NCI-H460 (cell line): ENCODE measurements around the gene FERMT2. TPM values are rescaled to one million over a fixed set of nuclear protein-coding genes. Genes with fewer than 3 reads are reported as not detected.
A peak's percentile ranks its signal among the peaks of the same experiment; 100 is the strongest.
"Not testable (repeated sequence)": the region's sequence is repeated elsewhere in the genome, so short reads cannot be mapped to it uniquely, and the experiment has no call there.

Experiments used
- DNase-seq: peaks from one replicate; pipeline ENCODE4 v3.0.0-alpha.2; 2016; ENCODE audit warnings: low read depth; ENCODE audit errors: extremely low read depth
- total RNA-seq: library from RNA; depleted of rRNA; stranded (reverse); fragments of >200 nt; shearing (Covaris generic); gene quantifications from 2 replicates; pipeline ENCODE4 v1.2.3, GENCODE V29; 2014

Gene FERMT2
- total RNA-seq, 1 experiment from 2014 or later, result 62.3 TPM

DNA sequence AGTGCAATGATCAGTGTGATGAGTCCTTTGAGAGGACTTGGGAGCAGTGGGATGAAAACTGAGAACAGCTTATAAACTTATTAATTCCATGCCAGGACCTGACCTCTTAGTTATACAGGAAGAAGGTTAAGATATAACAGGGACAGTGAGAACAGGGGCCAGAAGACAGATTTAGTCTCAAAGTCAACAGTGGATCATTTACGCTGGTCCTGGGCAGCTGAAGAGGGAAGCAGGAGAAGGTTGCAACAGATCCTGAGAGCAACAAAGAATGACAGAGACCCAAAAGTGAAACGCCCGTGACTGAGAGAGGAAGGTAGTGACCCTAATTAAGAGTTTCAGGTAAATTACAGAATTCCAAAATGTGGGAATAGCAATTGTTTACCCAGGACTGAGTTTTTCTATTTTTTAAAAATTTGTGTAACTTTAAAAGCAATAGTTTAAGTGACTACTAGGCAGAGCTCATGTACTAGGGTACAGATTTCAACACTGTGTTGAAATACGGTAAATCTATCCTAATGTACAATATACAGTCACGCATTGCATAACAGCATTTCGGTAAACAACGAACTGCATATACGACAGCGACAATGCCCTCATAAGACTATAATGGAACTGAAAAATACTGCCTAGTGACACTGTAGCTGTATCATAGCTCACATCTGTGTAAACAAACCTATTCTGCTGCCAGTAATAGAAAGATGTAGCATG is 81.8 kb downstream of the FERMT2 start:
- DNase-seq, result no peak

DNA sequence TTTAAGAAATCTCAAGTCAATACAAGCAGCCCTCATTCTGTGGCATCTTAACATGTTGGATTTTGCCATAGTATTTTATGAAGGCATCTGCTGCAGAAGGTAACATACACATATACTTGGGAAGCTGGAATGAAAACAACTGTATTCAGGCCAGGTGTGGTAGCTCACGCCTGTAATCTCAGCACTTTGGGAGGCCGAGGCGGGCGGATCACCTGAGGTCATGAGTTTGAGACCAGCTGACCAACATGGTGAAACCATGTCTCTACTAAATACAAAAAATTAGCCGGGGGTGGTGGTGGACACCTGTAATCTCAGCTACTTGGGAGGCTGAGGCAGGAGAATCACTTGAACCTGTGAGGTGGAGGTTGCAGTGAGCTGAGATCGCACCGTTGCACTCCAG is 86.0 kb downstream of the FERMT2 start:
- not testable (repeated sequence) for DNase-seq

DNA sequence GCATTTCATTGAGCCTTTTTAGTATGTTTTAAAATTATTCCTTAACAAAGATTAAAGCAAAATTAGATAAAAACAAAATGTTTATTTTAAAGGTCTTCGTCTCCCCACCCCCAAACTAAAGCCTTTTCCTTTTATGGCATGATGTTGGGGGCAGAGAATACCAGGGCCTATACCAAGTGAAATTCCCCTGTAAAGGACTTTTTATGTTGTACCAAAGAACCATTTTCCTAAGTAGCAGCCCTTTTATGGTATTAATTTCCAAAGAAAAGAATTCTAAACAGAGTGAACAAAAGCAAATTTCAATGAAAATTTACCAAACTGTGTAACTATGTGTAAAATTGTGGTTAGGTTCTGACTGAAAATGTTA is 87.5 kb downstream of the FERMT2 start:
- no peak for DNase-seq

DNA sequence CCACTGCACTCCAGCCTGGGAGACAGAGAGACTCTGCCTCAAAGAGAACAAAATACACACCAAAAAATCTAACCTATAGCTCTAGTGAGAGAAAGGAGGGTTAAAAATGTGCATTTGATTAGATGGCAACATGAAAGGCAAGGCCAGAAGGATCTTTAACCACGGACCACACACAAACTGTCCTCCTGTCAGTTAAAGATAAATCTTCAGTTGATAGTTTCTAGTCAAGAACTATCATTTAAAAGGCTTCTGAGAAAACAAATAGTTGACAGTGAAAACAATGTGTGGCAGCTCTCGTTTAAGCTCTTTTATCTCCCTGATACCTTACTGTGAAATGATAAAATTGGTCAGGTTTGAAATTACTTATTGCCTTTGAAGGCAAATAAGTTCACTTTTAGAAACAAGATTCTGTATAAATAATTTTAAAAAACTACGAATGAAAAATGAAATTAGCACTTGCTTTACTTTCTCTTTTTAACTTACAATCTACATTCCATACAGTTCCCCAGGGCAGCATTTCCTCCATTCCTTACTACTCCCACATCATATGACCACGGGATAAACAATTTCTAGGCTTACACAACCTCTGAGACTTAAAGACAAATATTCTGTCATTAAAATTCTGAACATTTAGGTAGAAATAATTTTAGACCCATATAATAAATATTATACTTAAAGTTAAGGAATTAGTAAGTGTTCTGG is 88.1 kb downstream of the FERMT2 start:
- no peak for DNase-seq

DNA sequence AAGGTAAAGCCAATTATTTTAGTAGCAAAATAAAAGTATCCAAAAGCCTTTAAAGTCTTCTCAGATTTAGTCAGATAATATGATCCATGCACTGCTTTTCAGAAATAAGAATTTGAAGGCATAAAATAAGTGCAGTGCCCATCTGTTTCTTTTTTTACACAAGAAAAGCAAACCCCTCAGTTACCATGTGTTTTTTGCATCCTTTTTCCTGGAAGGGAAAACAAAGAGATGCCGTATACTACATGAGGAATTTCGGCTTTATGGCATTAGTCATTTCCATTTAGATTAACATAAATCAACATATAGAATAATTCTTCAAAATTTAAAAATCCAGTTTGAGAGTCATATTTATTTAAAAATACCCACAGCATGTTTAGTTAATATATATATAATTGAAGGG is 89.4 kb downstream of the FERMT2 start:
- DNase-seq, result no peak

DNA sequence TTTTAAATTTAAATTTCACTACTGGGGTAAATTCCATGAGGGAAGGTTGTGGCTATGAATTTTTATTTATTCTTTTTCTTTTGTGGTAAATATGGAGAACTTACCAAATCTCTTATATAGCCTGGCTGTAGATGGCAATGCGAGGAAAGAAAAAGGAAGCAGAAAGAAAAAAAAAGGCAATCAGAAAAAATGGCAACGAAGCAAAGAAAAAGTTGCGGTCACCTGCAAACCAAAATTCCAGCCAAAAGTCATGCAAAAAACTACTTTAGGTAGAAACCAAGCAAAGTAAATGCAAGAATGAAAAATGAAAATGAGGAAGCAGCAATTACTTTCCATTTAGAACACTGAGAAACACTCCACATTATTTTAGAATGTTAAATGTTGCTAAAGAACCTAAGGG is 89.9 kb downstream of the FERMT2 start:
- DNase-seq, result no peak

DNA sequence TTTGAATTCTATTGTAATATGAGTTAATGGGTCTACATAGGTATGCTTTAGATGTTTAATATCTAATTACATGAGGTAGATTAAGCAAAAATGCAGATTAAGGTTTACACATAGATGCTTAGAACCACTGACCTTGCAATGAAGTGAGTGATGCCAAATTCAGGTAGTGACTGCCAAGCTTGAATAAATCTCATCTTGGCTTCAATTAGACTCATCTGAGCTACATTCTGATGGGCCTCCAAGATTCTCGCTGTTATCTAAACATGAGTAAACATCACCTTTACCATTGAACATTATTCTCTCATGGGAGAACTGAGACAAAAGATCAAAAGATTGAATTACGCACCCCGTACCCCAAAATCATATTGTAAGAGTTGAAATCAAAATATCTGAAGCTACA is 90.6 kb downstream of the FERMT2 start:
- DNase-seq, result no peak

DNA sequence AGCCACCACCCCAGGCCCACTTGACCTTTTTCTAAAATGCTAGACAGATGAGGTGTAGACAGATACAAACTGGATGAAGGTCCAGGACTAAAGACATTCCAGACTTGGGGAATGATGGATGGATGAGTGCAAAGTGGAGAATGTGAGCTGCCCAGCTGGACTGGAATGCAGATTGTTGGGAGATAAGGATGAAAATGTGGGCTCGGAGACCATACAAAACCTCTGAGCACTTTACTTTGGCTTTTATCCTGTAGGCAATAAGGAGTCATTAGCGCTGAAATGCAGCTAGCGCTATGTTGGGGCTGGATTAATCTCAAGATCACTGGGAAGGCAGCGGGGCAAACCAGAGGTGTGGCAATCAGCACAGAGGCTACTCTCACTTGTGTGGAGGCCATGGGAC is 94.7 kb downstream of the FERMT2 start:
- no peak for DNase-seq

DNA sequence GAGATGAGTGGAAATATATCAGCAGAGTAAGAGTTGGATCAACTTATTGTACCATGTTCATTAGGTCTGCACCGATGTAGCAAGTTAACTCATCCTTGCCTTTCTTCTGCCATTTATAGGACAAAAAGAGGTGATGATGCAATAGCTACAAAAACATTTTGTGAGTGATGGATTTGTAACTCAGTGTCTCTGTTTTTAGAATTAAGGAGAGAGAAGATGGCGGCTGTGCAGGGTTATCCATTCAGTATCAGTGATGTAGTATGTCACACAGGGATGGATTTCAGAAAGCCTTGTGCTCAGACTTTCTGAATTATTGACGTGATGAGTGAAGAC is 97.4 kb downstream of the FERMT2 start:
- no peak for DNase-seq

DNA sequence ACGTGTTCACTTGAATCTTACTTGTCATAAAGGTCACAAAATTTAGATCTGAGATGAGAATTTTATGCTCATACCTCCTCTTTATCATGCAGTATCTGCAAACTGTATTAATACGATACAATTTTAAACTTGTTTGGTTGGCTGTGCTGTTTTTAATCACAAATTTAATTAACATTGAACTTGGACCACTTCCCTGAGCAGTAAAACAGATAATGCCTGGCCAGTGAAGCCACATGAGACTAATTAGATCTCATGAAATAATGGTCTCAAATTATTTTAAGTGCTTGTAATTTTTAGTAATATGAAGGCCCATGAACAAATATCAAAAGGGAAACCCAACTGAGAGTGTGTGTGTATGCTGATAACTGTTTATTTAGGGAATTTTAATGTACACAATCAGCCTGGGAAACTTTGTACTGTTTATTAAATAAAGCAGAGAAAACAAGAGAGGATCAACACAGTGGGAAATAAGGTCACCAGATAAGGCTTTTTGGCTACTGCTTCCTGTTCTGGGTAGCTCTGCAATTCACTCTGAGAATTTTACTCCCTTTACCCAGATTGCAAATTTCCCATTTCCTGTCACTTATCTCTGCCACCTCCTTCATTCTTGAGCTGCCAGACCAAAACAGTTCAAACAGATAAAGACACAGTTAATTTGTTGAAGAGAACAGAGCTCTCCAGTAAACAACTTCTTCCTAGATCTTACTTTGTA is 97.9 kb downstream of the FERMT2 start:
- DNase-seq, result no peak

DNA sequence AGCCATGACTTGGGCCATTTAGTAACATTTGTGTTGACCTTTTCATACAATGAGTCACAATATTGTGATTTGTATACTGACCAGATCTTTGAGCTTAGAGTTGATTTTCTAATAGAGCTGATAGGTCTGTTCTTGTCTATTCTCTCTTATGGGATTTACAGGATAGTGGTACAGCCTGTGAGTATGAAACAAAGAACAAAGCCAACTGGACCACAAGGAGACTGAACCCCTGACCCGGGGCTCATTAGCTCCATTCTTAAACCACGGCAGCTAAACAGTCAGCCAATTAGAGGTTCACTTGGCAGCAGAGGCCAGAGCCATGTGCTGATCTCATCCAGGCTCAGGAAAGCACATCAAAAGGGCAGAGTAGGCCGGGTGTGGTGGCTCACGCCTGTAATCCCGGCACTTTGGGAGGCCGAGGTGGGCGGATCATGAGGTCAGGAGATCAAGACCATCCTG is 100.4 kb downstream of the FERMT2 start:
- no peak for DNase-seq

DNA sequence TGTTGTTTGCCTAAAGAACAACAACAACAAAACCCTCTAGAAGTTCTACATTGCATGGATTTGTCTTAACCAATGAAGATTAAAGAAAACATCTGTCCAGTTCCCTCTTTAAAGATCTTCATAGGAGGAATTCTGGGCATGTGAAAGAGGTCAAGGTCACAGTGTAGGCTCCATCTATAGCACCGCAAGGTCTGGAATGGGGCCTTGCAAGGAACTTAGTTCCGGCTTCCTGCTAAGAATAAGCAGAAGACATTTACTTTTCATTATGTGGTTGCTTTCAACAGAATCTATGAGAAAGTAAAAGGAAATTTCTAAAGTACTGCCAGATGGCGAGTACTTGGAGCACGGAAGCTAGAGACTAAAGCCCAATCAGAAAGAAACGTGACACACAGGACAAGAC is 102.2 kb downstream of the FERMT2 start:
- no peak for DNase-seq

DNA sequence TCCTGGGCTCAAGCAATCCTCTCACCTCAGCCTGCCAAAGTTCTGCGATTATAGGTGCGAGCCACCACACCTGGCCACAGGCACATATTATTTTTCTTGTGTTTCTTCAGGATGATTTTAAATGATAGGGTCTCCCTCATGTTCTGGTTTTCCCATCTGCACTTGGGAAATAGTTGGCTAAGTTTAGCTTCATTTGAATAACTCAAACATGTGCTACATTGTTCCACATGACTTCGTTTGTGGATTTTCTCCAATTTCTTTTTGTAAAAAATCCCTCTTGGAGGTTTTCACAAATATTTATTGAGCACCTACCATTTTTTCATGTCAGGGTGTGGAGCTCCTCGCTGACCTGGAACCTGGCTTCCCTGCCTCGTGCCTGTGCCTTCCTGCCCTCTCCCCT is 104.3 kb downstream of the FERMT2 start:
- DNase-seq, result no peak

DNA sequence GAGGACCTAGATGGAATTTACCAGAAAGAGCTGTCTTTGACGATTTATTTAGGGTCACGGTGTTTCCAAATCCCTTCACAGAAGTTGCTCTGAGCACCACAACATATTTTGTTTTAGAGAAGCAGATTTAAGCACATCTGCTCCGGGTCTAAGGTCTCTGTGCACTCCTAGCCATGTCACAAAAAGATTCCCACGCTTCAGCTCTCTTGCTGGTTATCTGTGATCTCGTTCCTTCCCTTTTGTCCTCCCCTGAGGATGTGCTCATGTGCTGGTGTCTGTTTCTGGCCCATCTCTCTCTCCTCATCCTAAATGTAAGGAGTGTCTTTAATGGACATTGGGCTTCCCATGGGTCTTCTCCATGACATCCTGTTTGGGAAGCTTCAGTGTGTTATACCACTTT is 105.8 kb downstream of the FERMT2 start:
- DNase-seq, result no peak

DNA sequence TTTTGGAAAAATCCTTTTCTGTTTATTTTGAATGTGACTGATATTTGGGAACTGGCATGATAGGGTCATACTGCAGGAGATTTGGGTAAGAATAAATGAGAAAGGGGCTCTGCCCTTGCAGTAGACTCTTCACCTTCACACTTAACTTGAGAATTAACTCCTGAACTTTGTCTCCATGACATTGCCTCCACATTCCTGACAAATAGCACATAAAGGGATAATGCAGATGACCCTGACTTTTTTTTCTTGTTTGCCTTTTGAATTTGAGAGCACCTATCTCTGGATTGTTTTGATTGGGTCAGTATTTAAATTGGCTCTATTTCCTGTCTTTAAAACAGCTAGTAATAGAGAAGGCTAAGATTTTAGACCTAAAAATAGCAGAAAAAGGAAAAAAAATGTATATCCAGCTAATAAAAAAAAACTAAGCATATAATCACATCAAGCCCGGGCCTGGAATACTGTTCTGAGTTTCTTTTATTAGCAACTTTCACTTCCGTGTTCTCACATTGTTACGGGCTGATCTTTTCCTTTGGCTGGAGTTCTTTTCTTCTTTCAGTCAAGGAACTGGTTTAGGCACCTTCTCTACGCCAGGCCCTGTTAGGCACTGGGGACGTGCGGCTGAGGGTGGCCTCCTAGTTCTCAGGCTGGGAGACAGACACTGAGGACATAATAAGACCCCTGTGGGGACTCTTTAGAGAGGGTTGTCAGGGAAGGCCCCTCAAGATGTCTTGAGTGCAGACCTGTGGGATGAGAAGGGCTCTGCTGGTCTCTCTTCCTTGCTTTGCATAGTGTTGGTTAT is 106.4 kb downstream of the FERMT2 start:
- DNase-seq, result no peak

DNA sequence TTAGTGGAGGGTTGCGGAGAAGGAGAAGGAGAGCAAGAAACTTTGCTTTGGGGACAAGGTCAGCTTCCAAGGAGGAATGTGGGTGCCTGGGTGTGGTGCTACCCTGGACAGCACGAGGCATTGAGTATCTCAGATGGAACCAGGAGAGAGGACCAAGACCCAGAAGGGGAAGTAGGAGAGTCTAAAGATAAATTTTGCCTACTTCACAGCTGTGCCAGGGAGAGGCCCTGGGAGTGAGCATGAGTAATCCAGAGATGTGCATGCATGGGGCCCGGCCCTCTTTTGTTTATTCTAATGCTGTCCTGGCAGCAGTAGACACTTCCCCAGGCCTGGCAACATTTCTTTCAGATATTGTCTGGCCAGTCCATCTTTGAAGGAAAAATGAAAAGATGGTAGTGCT is 110.0 kb downstream of the FERMT2 start:
- DNase-seq, result no peak

DNA sequence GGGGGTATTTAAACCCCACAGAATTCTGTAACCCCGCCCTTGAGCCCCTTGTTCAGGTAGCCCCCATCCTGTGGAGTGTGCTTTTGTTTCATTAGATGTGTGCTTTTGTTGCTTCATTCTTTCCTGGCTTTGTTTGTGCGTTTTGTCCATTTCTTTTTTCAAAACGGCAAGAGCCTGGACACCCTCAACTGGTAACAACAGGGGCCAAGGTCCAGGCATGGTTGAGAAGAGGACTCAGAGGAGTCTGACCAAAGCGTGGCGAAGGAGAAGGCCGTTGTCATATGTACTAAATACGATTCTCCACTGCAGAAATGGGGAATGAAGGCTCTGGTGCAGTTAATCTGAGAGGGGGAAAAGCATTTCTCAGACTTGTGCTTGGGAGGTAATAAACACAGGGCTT is 113.4 kb downstream of the FERMT2 start:
- DNase-seq, result no peak

DNA sequence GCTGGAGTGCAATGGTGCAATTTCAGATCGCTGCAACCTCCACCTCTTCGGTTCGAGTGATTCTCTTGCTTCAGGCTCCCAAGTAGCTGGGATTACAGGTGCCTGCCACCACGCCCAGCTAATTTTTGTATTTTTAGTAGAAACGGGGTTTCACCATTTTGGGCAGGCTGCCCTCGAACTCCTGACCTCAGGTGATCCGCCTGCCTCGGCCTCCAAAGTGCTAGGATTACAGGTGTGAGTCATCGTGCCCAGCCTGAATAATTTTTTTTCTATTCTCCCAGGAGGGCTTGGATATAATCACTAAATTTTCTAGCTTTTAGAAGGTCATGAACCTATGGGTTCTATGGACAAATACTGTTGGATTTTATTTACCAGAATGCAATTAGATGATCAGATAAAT is 114.8 kb downstream of the FERMT2 start:
- DNase-seq, result no peak

DNA sequence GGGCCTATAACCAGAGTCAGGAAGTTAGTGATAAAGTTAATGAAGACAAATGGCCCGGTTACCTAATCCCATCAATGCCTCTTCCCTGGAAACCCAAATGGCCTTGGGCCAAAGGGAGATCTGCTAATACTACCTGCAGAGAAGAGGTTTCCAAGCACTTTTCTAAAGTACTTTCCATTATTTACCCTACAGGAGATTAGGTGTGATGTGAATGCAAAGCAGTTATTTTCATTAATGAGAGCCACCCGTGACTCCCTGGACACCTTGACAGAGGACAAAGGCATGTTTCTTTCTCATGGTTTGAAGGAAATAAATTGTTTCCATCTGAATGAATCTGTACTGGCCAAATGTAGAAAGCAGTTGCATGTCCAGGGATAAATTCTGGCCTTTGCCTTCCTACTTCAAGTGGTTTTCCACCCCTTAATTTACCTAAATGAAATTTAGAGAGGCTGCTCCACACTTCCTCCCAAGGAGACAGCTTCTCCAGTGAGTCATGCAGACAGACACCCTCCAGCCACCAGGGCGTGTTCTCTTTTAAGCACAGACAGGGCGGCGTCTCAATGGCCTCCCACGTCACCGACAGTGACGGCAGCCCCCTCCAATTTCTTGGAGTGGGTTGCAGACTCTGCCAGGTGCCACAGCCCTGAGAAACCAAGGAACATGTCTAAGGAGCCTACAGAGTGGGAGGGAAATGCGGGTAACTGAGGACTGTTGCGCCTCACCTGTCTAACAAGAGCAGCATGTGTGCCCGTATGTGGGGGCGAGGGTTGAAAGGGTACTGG is 115.5 kb downstream of the FERMT2 start:
- DNase-seq, result peak; percentile 52

DNA sequence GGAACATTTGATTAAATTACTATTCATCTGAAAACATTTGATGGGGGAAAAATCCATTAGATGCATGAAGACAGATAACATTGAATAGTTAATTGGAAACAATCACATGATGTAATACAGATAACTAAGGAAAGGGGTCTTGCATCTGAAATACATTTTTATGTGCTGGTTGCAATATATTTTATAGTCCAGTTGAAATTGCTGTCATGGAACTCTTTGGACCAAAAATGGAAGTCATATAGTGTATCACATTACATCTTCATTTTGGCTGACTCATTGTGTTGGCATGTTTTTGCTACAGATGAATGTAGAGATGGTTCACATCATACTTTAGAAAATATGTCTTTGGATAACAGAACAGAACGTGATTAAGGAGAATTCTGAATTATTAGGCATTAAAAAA is 116.4 kb downstream of the FERMT2 start:
- peak; percentile 37 for DNase-seq
